OCI-LY7 (cell line): Measurements from ENCODE around the gene PSD2. TPM values are rescaled to one million over a fixed set of nuclear protein-coding genes. Genes with fewer than 3 reads are reported as not detected.

ENCODE experiments used
- BruUV-seq: library from RNA; stranded (reverse); fragments of 400-500 nt; replicated peaks from 2 replicates; lab custom pipeline; 2021; lab: Mats Ljungman, UMichigan
- CTCF ChIA-PET: fragments of 300-600 bp; sonication (Branson Sonifier 250); formaldehyde crosslinking; loops from one replicate; lab custom pipeline; 2022; ENCODE audit warnings: antibody characterized with exemption; ENCODE audit not compliant: unreplicated experiment; lab: Charles Lee
- POLR2A ChIA-PET: fragments of 300-600 bp; sonication (Branson Sonifier 250); formaldehyde crosslinking; loops from one replicate; lab custom pipeline; 2022; ENCODE audit warnings: antibody characterized with exemption; lab: Charles Lee
- DNase-seq: peaks from one replicate; pipeline ENCODE4 v3.0.0-alpha.2; 2015; ENCODE audit warnings: low spot score
- H2AFZ ChIP-seq: fragments of 200-600 bp; sonication (generic), shearing (Covaris generic); 2 replicates; pipeline ENCODE4 v1.6.1; 2014; ENCODE audit warnings: mild to moderate bottlenecking, antibody characterized with exemption, low read length, moderate library complexity
- H3K27ac ChIP-seq: fragments of 200-600 bp; sonication (generic); 2 replicates; pipeline ENCODE4 v1.5.1; 2014; ENCODE audit warnings: mixed run types, low read depth, mild to moderate bottlenecking, moderate library complexity, low read length, inconsistent platforms; ENCODE audit not compliant: poor library complexity, severe bottlenecking
- H3K36me3 ChIP-seq: fragments of 200-600 bp; sonication (generic); 2 replicates; pipeline ENCODE4 v1.6.1; 2014; ENCODE audit warnings: mild to moderate bottlenecking, antibody characterized with exemption, low read length, moderate library complexity, mixed read lengths; ENCODE audit not compliant: insufficient read depth
- H3K4me1 ChIP-seq: fragments of 200-600 bp; sonication (generic); 2 replicates; pipeline ENCODE4 v1.5.1; 2014; ENCODE audit warnings: mild to moderate bottlenecking, low read length; ENCODE audit not compliant: insufficient read depth, poor library complexity, severe bottlenecking
- H3K4me2 ChIP-seq: fragments of 200-600 bp; sonication (generic); 2 replicates; pipeline ENCODE4 v1.6.1; 2014; ENCODE audit warnings: mild to moderate bottlenecking, low read length
- H3K4me3 ChIP-seq: fragments of 200-600 bp; sonication (generic); 2 replicates; pipeline ENCODE4 v1.5.1; 2014; ENCODE audit warnings: mild to moderate bottlenecking, low read depth, low read length; ENCODE audit not compliant: poor library complexity, severe bottlenecking
- H3K79me2 ChIP-seq: fragments of 200-600 bp; sonication (generic); 2 replicates; pipeline ENCODE4 v1.6.1; 2016; ENCODE audit warnings: low read depth, mild to moderate bottlenecking, low read length, moderate library complexity, mixed read lengths; ENCODE audit not compliant: insufficient read depth
- H3K9me2 ChIP-seq: fragments of 200-600 bp; sonication (generic); 2 replicates; pipeline ENCODE4 v1.6.1; 2016; ENCODE audit warnings: mild to moderate bottlenecking, low read length, mixed read lengths; ENCODE audit not compliant: insufficient read depth
- H3K9me3 ChIP-seq: fragments of 200-600 bp; sonication (generic); 2 replicates; pipeline ENCODE4 v1.6.1; 2014; ENCODE audit warnings: mild to moderate bottlenecking, mixed run types, low read length, mixed read lengths
- H4K20me1 ChIP-seq: fragments of 200-600 bp; sonication (generic); 2 replicates; pipeline ENCODE4 v1.6.1; 2014; ENCODE audit warnings: mild to moderate bottlenecking, antibody characterized with exemption, low read length, moderate library complexity, mixed read lengths; ENCODE audit not compliant: insufficient read depth
- EZH2phosphoT487 ChIP-seq: fragments of 200-600 bp; sonication (generic); IDR thresholded peaks from 2 replicates; pipeline ENCODE4 v1.6.1; 2018; ENCODE audit warnings: low read depth, borderline replicate concordance, mild to moderate bottlenecking, mixed run types, antibody characterized with exemption, low read length, moderate library complexity, mixed read lengths
- intact Hi-C: fragments of 100-400 bp; cut with micrococcal nuclease; formaldehyde crosslinking; loops from one replicate; pipeline ENCODE4 v1.10.0; 2022; ENCODE audit not compliant: unreplicated experiment
- total RNA-seq, 2 experiments: library from RNA; depleted of rRNA in 1 of 2; stranded (reverse); fragments of >200 nt in 1 of 2; shearing (Covaris generic) in 1 of 2; gene quantifications; 2 replicates each; pipeline ENCODE4 v1.2.3, GENCODE V29; 2014 to 2022
- TF ChIP-seq, protein P1 (sequence below): fragments of 200-600 bp; sonication (generic); conservative IDR thresholded peaks from 2 replicates; pipeline ENCODE4 v1.5.1; 2014; ENCODE audit warnings: mild to moderate bottlenecking, antibody characterized with exemption, low read length, moderate library complexity, mixed read lengths

The PSD2 gene
- total RNA-seq, 2 experiments from 2014 or later, result 0.11 to 0.13 TPM

DNA sequence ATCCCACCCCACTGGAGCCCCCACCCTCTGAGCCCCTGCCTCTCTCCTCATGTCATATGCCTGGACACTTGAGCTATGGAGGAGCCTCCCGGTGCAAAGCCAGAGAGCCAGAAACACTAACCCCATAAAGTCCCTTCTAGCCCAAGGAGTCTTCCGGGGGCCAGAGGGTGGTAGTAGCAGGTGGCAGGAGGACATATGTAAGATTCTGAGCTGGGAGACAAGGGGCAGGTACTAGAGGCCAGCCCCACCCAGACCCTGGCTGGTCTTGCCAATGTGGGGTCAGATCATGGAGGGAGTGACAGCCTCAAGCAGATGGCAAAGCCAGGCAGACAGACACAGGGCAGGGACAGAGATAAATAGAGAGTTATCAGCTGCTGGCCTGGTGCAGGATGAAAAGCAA, 63.4 kb downstream of the PSD2 start:
- Histone ChIP-seq H3K4me2 (no peak overlapping the region), H4K20me1 (no peaks in the 10 kb centered on the region), H2AFZ (no peak overlapping the region), H3K9me3 (no peaks in the 10 kb centered on the region), H3K9me2 (no peaks in the 10 kb centered on the region), H3K4me1 (no peaks in the 10 kb centered on the region), H3K27ac (no peak overlapping the region), H3K79me2 (no peaks in the 10 kb centered on the region), H3K36me3 (no peaks in the 10 kb centered on the region), H3K4me3 (no peak overlapping the region)
- POLR2A ChIA-PET, result interaction anchor here (0.8 kb wide), 1 partner anchor 9 kb away, joined by 3 read pairs; no protein-coding TSS in a partner anchor
- CTCF ChIA-PET, result no interaction called here
- no peak for DNase-seq
- no peak for TF ChIP-seq EZH2phosphoT487
- TF ChIP-seq, protein P1, sequence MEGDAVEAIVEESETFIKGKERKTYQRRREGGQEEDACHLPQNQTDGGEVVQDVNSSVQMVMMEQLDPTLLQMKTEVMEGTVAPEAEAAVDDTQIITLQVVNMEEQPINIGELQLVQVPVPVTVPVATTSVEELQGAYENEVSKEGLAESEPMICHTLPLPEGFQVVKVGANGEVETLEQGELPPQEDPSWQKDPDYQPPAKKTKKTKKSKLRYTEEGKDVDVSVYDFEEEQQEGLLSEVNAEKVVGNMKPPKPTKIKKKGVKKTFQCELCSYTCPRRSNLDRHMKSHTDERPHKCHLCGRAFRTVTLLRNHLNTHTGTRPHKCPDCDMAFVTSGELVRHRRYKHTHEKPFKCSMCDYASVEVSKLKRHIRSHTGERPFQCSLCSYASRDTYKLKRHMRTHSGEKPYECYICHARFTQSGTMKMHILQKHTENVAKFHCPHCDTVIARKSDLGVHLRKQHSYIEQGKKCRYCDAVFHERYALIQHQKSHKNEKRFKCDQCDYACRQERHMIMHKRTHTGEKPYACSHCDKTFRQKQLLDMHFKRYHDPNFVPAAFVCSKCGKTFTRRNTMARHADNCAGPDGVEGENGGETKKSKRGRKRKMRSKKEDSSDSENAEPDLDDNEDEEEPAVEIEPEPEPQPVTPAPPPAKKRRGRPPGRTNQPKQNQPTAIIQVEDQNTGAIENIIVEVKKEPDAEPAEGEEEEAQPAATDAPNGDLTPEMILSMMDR, result no peak
- intact Hi-C loops, result no loop called here
- BruUV-seq, result no TSS peak

DNA sequence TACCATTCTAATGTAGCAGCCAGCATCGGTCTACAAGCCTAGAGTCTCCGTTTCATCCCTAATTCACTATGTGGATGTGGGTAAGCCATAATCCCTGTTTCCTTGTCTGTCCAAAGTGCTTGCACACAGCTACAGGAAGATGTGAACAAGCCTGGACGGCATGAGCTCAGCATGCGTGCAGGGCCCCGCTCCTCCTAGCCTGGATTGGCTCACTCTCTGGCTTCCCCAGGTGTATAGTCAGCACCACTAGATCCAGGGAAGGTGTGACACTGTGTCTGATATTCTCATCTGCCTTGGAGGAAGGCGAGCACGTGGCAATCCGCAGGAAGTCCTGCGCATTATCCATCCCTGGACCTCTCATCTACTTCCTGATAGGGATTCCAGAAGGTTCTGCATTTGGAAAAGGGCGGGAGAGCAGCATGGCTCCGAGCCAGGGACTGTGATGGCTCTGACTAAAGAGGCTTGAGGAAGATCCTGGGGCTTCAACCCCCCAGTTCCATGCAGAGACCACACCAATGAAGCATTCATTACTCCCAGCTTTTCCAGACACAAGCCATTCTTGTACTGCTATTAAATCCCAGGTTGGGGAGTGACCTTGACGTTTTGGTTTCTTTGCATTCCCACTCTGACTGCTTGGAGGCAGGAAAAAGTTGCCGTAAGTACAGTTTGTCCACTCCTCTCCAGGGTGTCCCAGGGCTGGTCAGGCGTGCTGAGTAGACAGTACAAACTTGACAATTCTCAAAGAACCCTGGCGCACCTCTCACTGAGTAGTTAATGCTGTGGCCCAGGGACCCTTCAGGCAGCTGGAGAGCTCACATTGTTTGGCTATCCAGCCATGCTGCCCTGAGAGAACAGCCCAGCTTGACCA, 65.6 kb downstream of the PSD2 start:
- H3K4me3 ChIP-seq, result no peak overlapping the region
- no peaks in the 10 kb centered on the region for H3K4me1 ChIP-seq
- no peaks in the 10 kb centered on the region for H4K20me1 ChIP-seq
- H3K27ac ChIP-seq, result no peak overlapping the region
- BruUV-seq, result no TSS peak
- H3K36me3 ChIP-seq, result no peaks in the 10 kb centered on the region
- H3K9me2 ChIP-seq, result no peaks in the 10 kb centered on the region
- H3K9me3 ChIP-seq, result no peaks in the 10 kb centered on the region
- DNase-seq, result no peak
- H3K79me2 ChIP-seq, result no peaks in the 10 kb centered on the region
- intact Hi-C loops, result no loop called here
- no peak for TF ChIP-seq EZH2phosphoT487
- TF ChIP-seq, protein P1, result no peak
- no peak overlapping the region for H3K4me2 ChIP-seq
- POLR2A ChIA-PET, result interaction anchor here (0.5 kb wide), 2 partner anchors 368 to 1754 kb away, joined by 3 to 4 read pairs; no protein-coding TSS in a partner anchor
- CTCF ChIA-PET, result interaction anchor here (1.3 kb wide), 1 partner anchor 74 kb away, joined by 3 read pairs; no protein-coding TSS in a partner anchor
- no peak overlapping the region for H2AFZ ChIP-seq

DNA sequence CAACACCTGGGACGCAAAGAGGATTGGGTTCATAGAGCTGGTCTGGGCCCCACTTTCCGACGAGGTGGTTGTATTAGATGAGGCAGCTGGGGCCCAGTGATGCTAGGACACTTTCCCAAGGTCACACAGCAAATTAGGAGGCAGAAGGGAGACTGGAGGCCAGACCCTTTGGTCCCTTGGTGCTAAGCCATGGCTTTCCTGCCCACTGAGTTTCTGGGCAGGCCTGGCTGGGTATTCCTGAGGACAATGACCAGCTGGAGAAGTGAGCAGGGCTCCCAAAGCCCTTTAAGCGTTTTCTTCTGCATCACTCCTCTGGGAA, 66.2 kb downstream of the PSD2 start:
- intact Hi-C loops, result no loop called here
- no TSS peak for BruUV-seq
- Histone ChIP-seq H3K27ac (no peak overlapping the region), H3K4me2 (no peak overlapping the region), H3K9me3 (no peaks in the 10 kb centered on the region), H3K79me2 (no peaks in the 10 kb centered on the region), H4K20me1 (no peaks in the 10 kb centered on the region), H3K9me2 (no peaks in the 10 kb centered on the region), H3K4me1 (no peaks in the 10 kb centered on the region), H2AFZ (no peak overlapping the region), H3K36me3 (no peaks in the 10 kb centered on the region), H3K4me3 (no peak overlapping the region)
- CTCF ChIA-PET, result interaction anchor here (1.3 kb wide), 1 partner anchor 75 kb away, joined by 3 read pairs; no protein-coding TSS in a partner anchor
- TF ChIP-seq, protein P1, result no peak
- no peak for TF ChIP-seq EZH2phosphoT487
- POLR2A ChIA-PET, result no interaction called here
- DNase-seq, result no peak
